Measurements from ENCODE around the gene MYADML2. TPM values are rescaled to one million over a fixed set of nuclear protein-coding genes. Genes with fewer than 3 reads are reported as not detected.
"Not testable (repeated sequence)": the region's sequence is repeated elsewhere in the genome, so short reads cannot be mapped to it uniquely, and the experiment has no call there.

The MYADML2 gene
- total and polyA plus RNA-seq, 2 experiments from 2014 or later: 0.70 to 1.7 TPM

DNA sequence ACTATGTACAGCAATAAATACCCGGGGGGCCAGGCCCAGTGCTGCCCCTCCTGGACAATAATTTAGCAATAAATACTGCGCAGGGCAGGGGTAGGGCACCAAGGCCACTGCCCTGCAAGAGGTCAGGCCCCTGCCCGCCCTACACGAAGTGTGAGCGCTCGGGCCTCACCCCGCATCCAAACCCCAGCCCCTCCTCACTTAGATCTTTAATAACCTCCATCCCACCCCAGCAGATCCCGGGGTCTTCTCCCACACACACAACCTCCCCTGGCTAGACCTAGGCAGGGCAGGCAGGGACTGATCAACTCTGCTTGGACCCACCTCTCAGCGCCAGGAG, 28.7 kb downstream of the MYADML2 start:
- Mint-ChIP-seq H3K4me3 (peak overlapping the region; percentile 75), H3K27me3 (ENCODE audit: insufficient read depth, low read depth, poor library complexity) (peaks cover 37% of the 10 kb centered on the region), H3K36me3 (ENCODE audit: low read depth) (peaks cover 61% of the 10 kb centered on the region), H3K27ac (peak overlapping the region; percentile 40; the same call in 1 of the 2 replicates), H3K4me1 (peaks cover 31% of the 10 kb centered on the region)
- H3K27ac ChIP-seq (ENCODE audit: low read depth); H3K36me3 ChIP-seq (ENCODE audit: insufficient read depth); H3K9me2 ChIP-seq (ENCODE audit: insufficient read depth); H3K27me3 ChIP-seq (ENCODE audit: insufficient read depth); H3K9me3 Mint-ChIP-seq; H2AFZ ChIP-seq; DNase-seq (ENCODE audit: low spot score): not testable (repeated sequence)
- Histone ChIP-seq H4K20me1 (replicated peaks; ENCODE audit: insufficient read depth) (peaks cover 15% of the 10 kb centered on the region; the same call in 1 of the 2 replicates), H3K4me2 (peak overlapping the region; percentile 75), H3K4me3 (peak overlapping the region; percentile 83), H3F3A (replicated peaks; ENCODE audit: low read depth) (peaks cover 31% of the 10 kb centered on the region), H3K79me2 (replicated peaks; ENCODE audit: insufficient read depth) (peaks cover 52% of the 10 kb centered on the region), H3K4me1 (ENCODE audit: insufficient read depth) (peaks cover 10% of the 10 kb centered on the region)
- ATAC-seq: peak; percentile 40

GRCh38 chr17:81917565-81918332, 29.3 kb downstream of the MYADML2 start, which contains the start of gene SIRT7:
Gene SIRT7, minus strand, starts transcription at chr17:81918176. Its CDS starts 45 bp downstream, at chr17:81918131.
- peaks cover 49% of the 10 kb centered on the region for H3K79me2 ChIP-seq (replicated peaks; ENCODE audit: insufficient read depth)
- peaks cover 36% of the 10 kb centered on the region for H3F3A ChIP-seq (replicated peaks; ENCODE audit: low read depth)
- H3K9me3 Mint-ChIP-seq: no peaks in the 10 kb centered on the region; the same call in 2 of the 3 replicates
- H3K27me3 ChIP-seq (ENCODE audit: insufficient read depth): no peaks in the 10 kb centered on the region
- 0 out of 2 replicates have a peak within 1 kb of the TSS, but pooled peaks have one; percentile 26 for H3K27ac ChIP-seq (ENCODE audit: low read depth)
- ATAC-seq (peak; percentile 78), DNase-seq (ENCODE audit: low spot score) (peak; percentile 87)
- TF ChIP-seq, protein P1, sequence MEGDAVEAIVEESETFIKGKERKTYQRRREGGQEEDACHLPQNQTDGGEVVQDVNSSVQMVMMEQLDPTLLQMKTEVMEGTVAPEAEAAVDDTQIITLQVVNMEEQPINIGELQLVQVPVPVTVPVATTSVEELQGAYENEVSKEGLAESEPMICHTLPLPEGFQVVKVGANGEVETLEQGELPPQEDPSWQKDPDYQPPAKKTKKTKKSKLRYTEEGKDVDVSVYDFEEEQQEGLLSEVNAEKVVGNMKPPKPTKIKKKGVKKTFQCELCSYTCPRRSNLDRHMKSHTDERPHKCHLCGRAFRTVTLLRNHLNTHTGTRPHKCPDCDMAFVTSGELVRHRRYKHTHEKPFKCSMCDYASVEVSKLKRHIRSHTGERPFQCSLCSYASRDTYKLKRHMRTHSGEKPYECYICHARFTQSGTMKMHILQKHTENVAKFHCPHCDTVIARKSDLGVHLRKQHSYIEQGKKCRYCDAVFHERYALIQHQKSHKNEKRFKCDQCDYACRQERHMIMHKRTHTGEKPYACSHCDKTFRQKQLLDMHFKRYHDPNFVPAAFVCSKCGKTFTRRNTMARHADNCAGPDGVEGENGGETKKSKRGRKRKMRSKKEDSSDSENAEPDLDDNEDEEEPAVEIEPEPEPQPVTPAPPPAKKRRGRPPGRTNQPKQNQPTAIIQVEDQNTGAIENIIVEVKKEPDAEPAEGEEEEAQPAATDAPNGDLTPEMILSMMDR (conservative IDR thresholded peaks at IDR 0.05; ENCODE audit: low read depth in 2 of 2): no peak
- TF ChIP-seq POLR2AphosphoS5 (IDR thresholded peaks at IDR 0.05; ENCODE audit: low read depth): peak; percentile 78
- TF ChIP-seq EZH2 (IDR thresholded peaks at IDR 0.05; ENCODE audit: low read depth, unreplicated experiment): no peak
- TF ChIP-seq JUNB (IDR thresholded peaks at IDR 0.05; ENCODE audit: unreplicated experiment): no peak
- TF ChIP-seq STAT1 (IDR thresholded peaks at IDR 0.05; ENCODE audit: unreplicated experiment): no peak
- TF ChIP-seq, protein P2, sequence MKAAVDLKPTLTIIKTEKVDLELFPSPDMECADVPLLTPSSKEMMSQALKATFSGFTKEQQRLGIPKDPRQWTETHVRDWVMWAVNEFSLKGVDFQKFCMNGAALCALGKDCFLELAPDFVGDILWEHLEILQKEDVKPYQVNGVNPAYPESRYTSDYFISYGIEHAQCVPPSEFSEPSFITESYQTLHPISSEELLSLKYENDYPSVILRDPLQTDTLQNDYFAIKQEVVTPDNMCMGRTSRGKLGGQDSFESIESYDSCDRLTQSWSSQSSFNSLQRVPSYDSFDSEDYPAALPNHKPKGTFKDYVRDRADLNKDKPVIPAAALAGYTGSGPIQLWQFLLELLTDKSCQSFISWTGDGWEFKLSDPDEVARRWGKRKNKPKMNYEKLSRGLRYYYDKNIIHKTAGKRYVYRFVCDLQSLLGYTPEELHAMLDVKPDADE (IDR thresholded peaks at IDR 0.05): peak; percentile 17; the same call in 1 of the 2 replicates
- H3K4me1 ChIP-seq (ENCODE audit: insufficient read depth): peaks cover 10% of the 10 kb centered on the region
- peaks cover 27% of the 10 kb centered on the region for H3K4me1 Mint-ChIP-seq
- no peaks in the 10 kb centered on the region; the same call in 1 of the 2 replicates for H3K36me3 ChIP-seq (ENCODE audit: insufficient read depth)
- peaks cover 33% of the 10 kb centered on the region for H3K27me3 Mint-ChIP-seq (ENCODE audit: insufficient read depth, low read depth, poor library complexity)
- peak within 1 kb of the TSS; percentile 94 for H3K4me2 ChIP-seq
- peaks cover 63% of the 10 kb centered on the region for H3K36me3 Mint-ChIP-seq (ENCODE audit: low read depth)
- H3K4me3 Mint-ChIP-seq: peak within 1 kb of the TSS; percentile 75
- peaks cover 15% of the 10 kb centered on the region; the same call in 1 of the 2 replicates for H4K20me1 ChIP-seq (replicated peaks; ENCODE audit: insufficient read depth)
- H2AFZ ChIP-seq: no peak within 1 kb of the TSS
- peak within 1 kb of the TSS; percentile 83 for H3K4me3 ChIP-seq
- no peaks in the 10 kb centered on the region for H3K9me2 ChIP-seq (ENCODE audit: insufficient read depth)
- H3K27ac Mint-ChIP-seq: peak within 1 kb of the TSS; percentile 40

Measured in GM23338 (cell line).